ENCODE measurements around the gene TTLL12. TPM values are rescaled to one million over a fixed set of nuclear protein-coding genes. Genes with fewer than 3 reads are reported as not detected.

Gene TTLL12
- total RNA-seq, 1 experiment from 2014 or later: 38.8 TPM

DNA sequence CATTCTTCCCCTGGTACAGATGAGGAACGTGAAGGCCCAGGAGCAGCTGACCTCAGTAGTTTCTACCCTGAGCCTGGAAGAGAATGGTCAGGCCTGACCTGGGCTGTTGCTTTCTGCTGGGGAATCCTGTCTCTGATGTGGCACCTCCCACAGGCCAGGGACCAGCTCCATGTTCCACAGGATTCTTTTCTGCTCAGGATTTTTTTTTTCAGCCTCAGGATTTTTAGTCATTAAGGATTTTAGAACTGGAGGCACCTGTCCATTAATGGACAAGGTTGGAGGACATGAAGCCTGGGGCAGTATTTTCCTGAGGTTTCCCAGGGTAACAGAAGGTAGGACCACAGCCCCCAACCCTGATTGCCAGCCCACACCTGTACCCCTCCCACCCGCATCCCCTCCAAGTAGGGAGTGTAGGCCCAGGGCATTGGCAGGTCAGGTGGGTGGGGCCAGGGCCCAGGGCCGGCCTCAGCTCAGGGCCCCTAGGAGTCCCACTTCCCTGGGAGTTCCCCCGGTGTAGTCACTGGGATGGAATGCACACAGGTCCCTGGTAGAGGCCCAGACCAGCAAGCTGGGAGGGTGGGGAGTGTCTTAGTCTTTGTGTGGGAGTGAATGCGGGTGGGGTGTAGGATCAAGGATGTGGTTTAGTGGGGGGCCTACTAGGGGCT is 60.3 kb downstream of the TTLL12 start:
- in situ Hi-C loops (cut with HindIII; ENCODE audit: low pct_unique_long_range_greater_than_20kb, low sequenced_read_pairs): no loop called here
- peak; percentile 81 for DNase-seq (ENCODE audit: low read depth)

DNA sequence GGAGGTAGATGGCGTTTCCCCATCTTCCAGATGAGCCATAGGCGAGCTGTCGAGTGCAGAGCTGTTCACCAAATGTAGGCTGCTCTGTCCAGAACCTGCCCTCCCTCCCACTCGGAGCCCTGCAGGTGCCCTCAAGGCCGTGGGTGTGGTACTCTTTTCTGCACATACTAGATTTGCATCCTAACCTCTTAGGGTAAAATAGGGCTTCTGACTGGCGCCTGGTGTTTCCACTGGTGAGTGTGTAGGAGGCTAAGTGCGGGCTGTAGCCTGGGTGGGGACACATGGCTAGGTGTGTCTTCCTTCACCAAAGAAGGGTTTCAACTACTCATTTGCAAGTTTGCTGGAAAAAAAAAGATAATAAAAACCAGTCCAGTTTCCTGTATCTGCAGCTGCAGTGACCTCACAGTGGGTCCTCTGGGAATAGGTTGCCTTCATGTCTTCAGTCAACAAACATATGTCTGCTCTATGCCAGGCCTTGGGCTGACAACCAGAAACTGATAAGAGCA is 67.9 kb downstream of the TTLL12 start:
- in situ Hi-C loops (cut with HindIII; ENCODE audit: low pct_unique_long_range_greater_than_20kb, low sequenced_read_pairs): no loop called here
- no peak for DNase-seq (ENCODE audit: low read depth)

DNA sequence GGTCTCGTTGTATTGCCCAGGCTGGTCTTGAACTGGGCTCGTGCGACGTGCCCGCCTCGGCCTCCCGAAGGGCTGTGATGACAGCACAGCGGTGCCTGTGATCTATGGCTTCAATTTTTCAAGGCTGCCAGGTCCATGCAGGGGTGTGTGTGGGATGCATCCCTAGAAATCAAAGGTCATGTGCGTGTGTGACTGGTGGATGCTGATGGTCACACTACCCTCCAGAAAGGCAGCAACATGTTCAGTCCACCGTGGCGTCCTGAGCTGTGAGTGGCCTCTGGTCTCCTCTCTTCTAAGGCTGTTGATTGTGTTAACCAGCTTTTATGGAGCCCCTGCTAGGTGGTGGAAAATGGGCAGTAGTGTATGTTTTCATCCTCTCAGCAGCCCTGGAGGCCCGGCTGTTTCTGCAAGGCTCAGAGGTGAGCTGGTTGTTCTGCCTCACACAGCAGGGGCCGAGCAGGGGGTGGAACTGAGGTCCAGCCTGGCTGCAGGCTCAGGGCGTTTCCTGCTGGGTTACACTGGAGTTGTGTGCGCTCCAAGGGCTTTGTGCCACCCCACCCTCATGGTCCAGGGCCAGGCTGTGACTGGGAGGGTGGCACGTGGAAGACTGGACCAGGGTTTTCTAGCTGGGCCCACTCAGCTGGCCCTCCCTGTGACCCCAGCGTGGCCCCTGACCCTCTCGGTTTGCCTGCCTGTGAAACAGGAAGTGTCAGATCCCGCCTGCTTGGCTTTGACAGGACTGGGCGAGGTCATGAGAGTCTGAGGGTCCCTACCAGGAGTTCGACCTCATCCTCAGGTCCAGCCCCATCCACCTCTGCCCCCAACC is 68.7 kb downstream of the TTLL12 start:
- no peak for DNase-seq (ENCODE audit: low read depth)
- in situ Hi-C loops (cut with HindIII; ENCODE audit: low pct_unique_long_range_greater_than_20kb, low sequenced_read_pairs): no loop called here

DNA sequence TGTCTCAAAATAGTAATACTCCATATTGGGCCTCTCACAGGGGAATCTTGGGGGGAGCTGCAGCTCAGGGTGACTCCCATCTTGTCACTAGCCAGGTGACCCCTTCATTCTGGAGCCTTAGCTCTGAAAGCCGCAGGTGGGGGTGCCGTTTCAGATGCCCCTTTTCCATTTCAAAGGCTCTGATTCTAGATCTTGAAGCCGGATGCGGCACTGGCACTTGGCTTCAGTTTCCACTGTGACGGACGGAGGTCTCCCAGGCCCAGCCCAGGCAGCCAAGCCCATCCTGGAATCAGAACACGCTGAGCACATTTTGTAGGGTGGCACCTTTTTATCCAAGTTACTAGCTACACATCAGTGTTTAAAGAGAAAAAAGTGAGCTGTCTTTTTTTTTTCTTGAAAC is 70.0 kb downstream of the TTLL12 start:
- DNase-seq (ENCODE audit: low read depth): no peak
- in situ Hi-C loops (cut with HindIII; ENCODE audit: low pct_unique_long_range_greater_than_20kb, low sequenced_read_pairs): no loop called here

Other genes starting within 250 kb of the TTLL12 start
- 145 and 175 TPM in 2 replicates for gene PACSIN2, start 172.0 kb downstream of the TTLL12 start, total RNA-seq (2014; rRNA removed; shearing (Covaris generic); ENCODE audit: low replicate concordance)
- 7.2 and 13.0 TPM in 2 replicates for gene TTLL1, start 97.7 kb downstream of the TTLL12 start, total RNA-seq (2014; rRNA removed; shearing (Covaris generic); ENCODE audit: low replicate concordance)
- 14.9 and 27.0 TPM in 2 replicates for gene BIK, start 76.4 kb downstream of the TTLL12 start, total RNA-seq (2014; rRNA removed; shearing (Covaris generic); ENCODE audit: low replicate concordance)
- gene MCAT, start 43.7 kb downstream of the TTLL12 start, total RNA-seq (2014; rRNA removed; shearing (Covaris generic); ENCODE audit: low replicate concordance): 41.8 and 67.9 TPM in 2 replicates
- 757 and 778 TPM in 2 replicates for gene TSPO, start 35.6 kb downstream of the TTLL12 start, total RNA-seq (2014; rRNA removed; shearing (Covaris generic); ENCODE audit: low replicate concordance)
- gene SCUBE1, start 156.2 kb upstream of the TTLL12 start, total RNA-seq (2014; rRNA removed; shearing (Covaris generic); ENCODE audit: low replicate concordance): 0.14 TPM in 1 of 2 replicates, not detected in the other
- not detected in 2 replicates for gene MPPED1, start 224.9 kb upstream of the TTLL12 start, total RNA-seq (2014; rRNA removed; shearing (Covaris generic); ENCODE audit: low replicate concordance)

All from Caki2 (cell line).